SW 1271 (cell line): Measurements from ENCODE around the gene NDRG2.
A peak's percentile ranks its signal among the peaks of the same experiment; 100 is the strongest.

Experiments used
- DNase-seq, 2 experiments: peaks; one replicate each; lab custom pipeline; 2025; lab: John Stamatoyannopoulos, UW

Gene NDRG2

GRCh38 chr14:21033133-21033698 lies 8.4 kb upstream of the NDRG2 start:
- DNase-seq = no peak

- no peak for DNase-seq
Observed at GRCh38 chr14:21032326-21033132, 7.7 kb upstream of the NDRG2 start.

GRCh38 chr14:21030531-21030930 lies 5.7 kb upstream of the NDRG2 start:
- DNase-seq = no peak

- no peak for DNase-seq
Observed at GRCh38 chr14:21029917-21030316, 5.1 kb upstream of the NDRG2 start, which contains the start of gene TPPP2. TSS of gene TPPP2 (plus strand) at chr14:21030217. CDS start at chr14:21030582, 365 bp downstream.

- no peak for DNase-seq
Observed at GRCh38 chr14:21026988-21027315, 2.1 kb upstream of the NDRG2 start.

GRCh38 chr14:21026274-21026987 lies 1.6 kb upstream of the NDRG2 start:
- no peak for DNase-seq

- no peak for DNase-seq
Observed at GRCh38 chr14:21025371-21026273, 761 bp upstream of the NDRG2 start.

GRCh38 chr14:21023817-21024584 lies 860 bp downstream of the NDRG2 start:
- no peak for DNase-seq

GRCh38 chr14:21023174-21023573 lies 1.7 kb downstream of the NDRG2 start:
- no peak for DNase-seq

GRCh38 chr14:21022686-21023085 lies 2.2 kb downstream of the NDRG2 start:
- no peak for DNase-seq

GRCh38 chr14:21020977-21021545 lies 3.8 kb downstream of the NDRG2 start:
- DNase-seq = no peak

GRCh38 chr14:21019366-21019765 lies 5.5 kb downstream of the NDRG2 start:
- DNase-seq = no peak

GRCh38 chr14:21018781-21019180 lies 6.1 kb downstream of the NDRG2 start:
- no peak for DNase-seq

- no peak for DNase-seq
Observed at GRCh38 chr14:21018286-21018685, 6.6 kb downstream of the NDRG2 start.

- DNase-seq = no peak
Observed at GRCh38 chr14:21017528-21018245, 7.2 kb downstream of the NDRG2 start.

- DNase-seq = no peak
Observed at GRCh38 chr14:21016413-21017190, 8.3 kb downstream of the NDRG2 start.

- no peak for DNase-seq
Observed at GRCh38 chr14:21015312-21015711, 9.5 kb downstream of the NDRG2 start.

- peak; percentile 26 to 79 for DNase-seq
Observed at GRCh38 chr14:21014761-21015190, 10.1 kb downstream of the NDRG2 start.

- DNase-seq = no peak
Observed at GRCh38 chr14:21011136-21011535, 13.7 kb downstream of the NDRG2 start.
